ENCODE data around the gene CAMTA1.

The CAMTA1 gene

GRCh38 chr1:7084232-7084894 is 299.1 kb downstream of the CAMTA1 start:
- no peak overlapping the region for H3K9ac ChIP-seq (ENCODE audit: low read depth, low read length)
- no peaks in the 10 kb centered on the region for H3K4me1 ChIP-seq (ENCODE audit: insufficient read depth, low read length)
- H3K36me3 ChIP-seq (ENCODE audit: insufficient read depth, low read length): no peaks in the 10 kb centered on the region
- no peak overlapping the region for H3K4me3 ChIP-seq (ENCODE audit: low read depth in 1 of 2, low read length in 2 of 2)
- H3K4me2 ChIP-seq (ENCODE audit: insufficient read depth, low read length): no peak overlapping the region
- H2AFZ ChIP-seq (ENCODE audit: low read depth, low read length): no peak overlapping the region
- DNase-seq (no peak), ATAC-seq (ENCODE audit: insufficient read depth, low read depth) (no peak)
- no peaks in the 10 kb centered on the region for H3K27me3 ChIP-seq (ENCODE audit: insufficient read depth, low read length, poor library complexity)
- H4K20me1 ChIP-seq (ENCODE audit: insufficient read depth, low read length): 0 out of 2 replicates have a peak, but pooled peaks cover 7% of the 10 kb centered on the region
- TF ChIP-seq CTCF (IDR thresholded peaks at IDR 0.05; ENCODE audit: borderline replicate concordance, extremely low read depth, low read length, poor library complexity, severe bottlenecking): no peak
- no peak for TF ChIP-seq EZH2 (IDR thresholded peaks at IDR 0.05; ENCODE audit: borderline replicate concordance, low read depth, low read length, severe bottlenecking)
- H3K27ac ChIP-seq (ENCODE audit: low read length): no peak overlapping the region
- no peaks in the 10 kb centered on the region for H3K9me3 ChIP-seq (ENCODE audit: insufficient read depth, low read length, severe bottlenecking)
- no peaks in the 10 kb centered on the region for H3K79me2 ChIP-seq (ENCODE audit: insufficient read depth, low read length)

GRCh38 chr1:7085521-7085920 is 300.3 kb downstream of the CAMTA1 start:
- Histone ChIP-seq H3K4me1 (ENCODE audit: insufficient read depth, low read length) (no peaks in the 10 kb centered on the region), H2AFZ (ENCODE audit: low read depth, low read length) (no peak overlapping the region), H3K4me2 (ENCODE audit: insufficient read depth, low read length) (no peak overlapping the region), H3K27ac (ENCODE audit: low read length) (no peak overlapping the region), H3K27me3 (ENCODE audit: insufficient read depth, low read length, poor library complexity) (no peaks in the 10 kb centered on the region), H4K20me1 (ENCODE audit: insufficient read depth, low read length) (0 out of 2 replicates have a peak, but pooled peaks cover 7% of the 10 kb centered on the region), H3K9ac (ENCODE audit: low read depth, low read length) (no peak overlapping the region), H3K36me3 (ENCODE audit: insufficient read depth, low read length) (no peaks in the 10 kb centered on the region), H3K9me3 (ENCODE audit: insufficient read depth, low read length, severe bottlenecking) (no peaks in the 10 kb centered on the region), H3K79me2 (ENCODE audit: insufficient read depth, low read length) (no peaks in the 10 kb centered on the region), H3K4me3 (ENCODE audit: low read depth in 1 of 2, low read length in 2 of 2) (no peak overlapping the region)
- no peak for ATAC-seq (ENCODE audit: insufficient read depth, low read depth)
- no peak for DNase-seq
- TF ChIP-seq EZH2 (IDR thresholded peaks at IDR 0.05; ENCODE audit: borderline replicate concordance, low read depth, low read length, severe bottlenecking) (no peak), CTCF (IDR thresholded peaks at IDR 0.05; ENCODE audit: borderline replicate concordance, extremely low read depth, low read length, poor library complexity, severe bottlenecking) (no peak)

GRCh38 chr1:7086106-7086505 is 300.9 kb downstream of the CAMTA1 start:
- ATAC-seq (ENCODE audit: insufficient read depth, low read depth): no peak
- H3K4me2 ChIP-seq (ENCODE audit: insufficient read depth, low read length): no peak overlapping the region

More at GRCh38 chr1:7086106-7086505, 300.9 kb downstream of the CAMTA1 start:
- no peak overlapping the region for H3K27ac ChIP-seq (ENCODE audit: low read length)
- no peaks in the 10 kb centered on the region for H3K4me1 ChIP-seq (ENCODE audit: insufficient read depth, low read length)
- H3K27me3 ChIP-seq (ENCODE audit: insufficient read depth, low read length, poor library complexity): no peaks in the 10 kb centered on the region
- H3K36me3 ChIP-seq (ENCODE audit: insufficient read depth, low read length): no peaks in the 10 kb centered on the region
- H3K9me3 ChIP-seq (ENCODE audit: insufficient read depth, low read length, severe bottlenecking): no peaks in the 10 kb centered on the region
- no peak for TF ChIP-seq CTCF (IDR thresholded peaks at IDR 0.05; ENCODE audit: borderline replicate concordance, extremely low read depth, low read length, poor library complexity, severe bottlenecking)
- TF ChIP-seq EZH2 (IDR thresholded peaks at IDR 0.05; ENCODE audit: borderline replicate concordance, low read depth, low read length, severe bottlenecking): no peak
- H3K79me2 ChIP-seq (ENCODE audit: insufficient read depth, low read length): no peaks in the 10 kb centered on the region
- DNase-seq: no peak
- 0 out of 2 replicates have a peak, but pooled peaks cover 7% of the 10 kb centered on the region for H4K20me1 ChIP-seq (ENCODE audit: insufficient read depth, low read length)
- no peak overlapping the region for H3K9ac ChIP-seq (ENCODE audit: low read depth, low read length)
- H2AFZ ChIP-seq (ENCODE audit: low read depth, low read length): no peak overlapping the region
- H3K4me3 ChIP-seq (ENCODE audit: low read depth in 1 of 2, low read length in 2 of 2): no peak overlapping the region

Measured in DND-41 (cell line).